Measurements from ENCODE around the gene COL28A1. TPM values are rescaled to one million over a fixed set of nuclear protein-coding genes. Genes with fewer than 3 reads are reported as not detected.

The COL28A1 gene
- polyA plus RNA-seq = 1 to 10 TPM in 1 of 3 donors, under 1 TPM in 2; 0.51 to 3.0 (median 0.79) TPM

DNA sequence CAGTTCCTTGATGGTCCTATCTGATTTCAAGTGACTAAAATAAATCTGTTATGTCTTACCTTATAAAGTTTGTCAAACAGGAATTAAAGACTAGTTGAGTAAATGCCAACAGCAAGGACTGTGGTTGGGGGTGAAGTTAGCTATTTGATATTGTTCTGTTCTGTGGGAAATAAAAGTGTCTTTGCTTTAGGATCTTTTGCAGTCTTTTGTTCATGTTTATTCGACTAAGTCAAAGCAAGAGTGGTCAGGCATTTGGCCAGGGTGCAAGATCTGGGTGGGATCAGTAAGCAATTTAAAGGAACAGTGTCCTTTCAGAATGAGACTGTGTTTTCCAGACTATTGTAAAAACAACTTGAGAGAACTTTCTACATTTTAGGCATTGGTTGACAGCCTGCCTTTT, at the start of gene COL28A1:
COL28A1 (minus strand) TSS at position 183 of the 400 bp plus-strand sequence. CDS start 2,998 bp downstream, outside the sequence.
- H3K27ac ChIP-seq (ENCODE audit: low read depth, low read length) = no peak within 1 kb of the TSS
- 9 to 41% (median 35%) methylated on average over 1 of the region's 1 CpG for WGBS, 3 donors

DNA sequence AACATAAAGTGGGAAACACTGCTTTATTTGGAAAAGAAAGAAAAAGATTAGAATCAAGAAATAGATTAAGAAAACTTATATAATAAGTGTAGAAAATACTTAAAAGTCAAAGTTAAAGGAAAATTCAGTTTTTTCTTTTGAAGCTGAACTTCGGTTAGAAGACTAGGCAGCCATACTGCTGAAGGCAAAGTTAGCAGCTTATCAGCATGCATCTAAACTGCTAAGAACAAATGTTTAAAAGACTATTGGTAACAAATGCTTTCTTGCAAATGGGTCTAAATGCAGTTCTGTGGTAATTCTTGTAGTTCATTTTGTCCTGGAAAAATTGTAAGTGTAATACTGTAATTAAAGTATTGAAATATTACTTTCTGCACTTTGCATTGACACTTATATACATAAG, 49.0 kb upstream of the COL28A1 start:
- H3K27ac ChIP-seq (ENCODE audit: low read depth, low read length) = no peak overlapping the region
- WGBS, 3 donors = 89 to 97% (median 97%) methylated on average over 1 of the region's 1 CpG

DNA sequence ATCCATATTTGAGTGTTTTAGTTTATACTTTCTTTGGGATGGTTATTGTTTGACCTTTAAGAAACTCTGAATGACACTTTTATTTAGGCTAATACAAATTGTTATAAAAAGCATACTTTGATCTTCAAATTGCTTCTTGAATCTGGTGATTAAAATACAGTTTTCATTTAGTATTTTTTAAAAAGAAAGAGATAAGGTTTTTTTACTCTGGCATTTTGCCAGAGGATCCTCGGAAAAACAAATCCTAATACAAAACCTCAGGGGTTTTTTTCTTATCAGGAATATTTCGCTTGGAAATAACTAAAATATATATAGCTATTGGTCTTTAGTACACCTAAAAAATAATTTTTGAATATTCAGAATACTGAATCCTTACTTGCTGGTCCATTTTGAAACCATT, 48.1 kb upstream of the COL28A1 start:
- no peak overlapping the region for H3K27ac ChIP-seq (ENCODE audit: low read depth, low read length)
- 35 to 75% (median 59%) methylated on average over 2 of the region's 2 CpGs for WGBS, 3 donors

DNA sequence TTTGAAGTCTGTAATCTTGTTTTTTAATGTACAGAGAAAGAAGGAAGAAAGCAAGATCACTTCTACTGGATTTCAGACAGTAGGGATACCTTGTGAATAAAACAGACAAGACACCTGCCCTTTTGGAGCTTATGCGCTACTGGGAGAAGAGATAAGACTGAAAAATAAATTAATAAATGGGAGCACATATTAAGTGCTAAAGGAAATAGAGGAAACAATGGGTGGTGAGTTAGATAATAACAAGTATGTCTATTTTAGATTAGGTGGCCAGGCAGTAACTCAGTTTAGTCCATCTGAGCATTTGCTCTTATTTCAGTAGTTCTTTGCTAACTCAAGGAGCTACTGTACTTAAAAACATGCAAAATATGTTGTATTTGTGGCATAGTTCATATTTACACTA, 46.9 kb upstream of the COL28A1 start:
- WGBS, 3 donors = 76 to 98% (median 93%) methylated on average over 1 of the region's 1 CpG
- H3K27ac ChIP-seq (ENCODE audit: low read depth, low read length) = no peak overlapping the region

DNA sequence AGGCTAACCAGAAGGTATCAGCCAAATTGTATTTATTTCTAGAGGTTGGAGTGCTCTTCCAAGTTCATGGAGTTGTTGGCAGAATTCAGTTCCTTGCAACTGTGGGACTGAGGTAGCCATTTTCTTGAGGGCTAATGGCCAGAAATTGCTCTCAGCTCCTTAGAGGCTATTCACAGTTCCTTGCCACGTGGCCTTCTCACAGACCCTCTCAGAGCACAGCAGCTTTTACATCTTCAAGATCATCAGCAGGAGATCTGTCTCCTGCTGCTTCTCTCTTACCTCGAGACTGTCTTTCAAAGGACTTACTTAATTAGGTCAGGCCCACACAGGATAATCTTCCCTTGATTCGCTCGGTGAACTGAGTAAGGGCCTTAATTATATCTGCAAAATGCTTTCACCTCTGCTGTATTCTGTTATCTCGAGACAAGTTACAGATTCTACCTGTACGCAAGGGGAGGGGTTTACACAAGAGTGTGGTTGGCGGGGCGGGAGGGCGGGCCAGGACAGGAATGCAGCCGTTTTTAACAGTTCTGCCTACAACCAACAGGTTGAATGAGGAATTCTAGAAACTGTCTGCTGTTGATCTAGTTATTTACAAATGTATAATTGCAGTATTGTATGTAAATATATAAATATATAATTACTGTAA, 46.0 kb upstream of the COL28A1 start:
- 77 to 91% (median 91%) methylated on average over 10 of the region's 10 CpGs for whole genome bisulfite sequencing, 3 donors
- no peak overlapping the region for H3K27ac ChIP-seq (ENCODE audit: low read depth, low read length)

DNA sequence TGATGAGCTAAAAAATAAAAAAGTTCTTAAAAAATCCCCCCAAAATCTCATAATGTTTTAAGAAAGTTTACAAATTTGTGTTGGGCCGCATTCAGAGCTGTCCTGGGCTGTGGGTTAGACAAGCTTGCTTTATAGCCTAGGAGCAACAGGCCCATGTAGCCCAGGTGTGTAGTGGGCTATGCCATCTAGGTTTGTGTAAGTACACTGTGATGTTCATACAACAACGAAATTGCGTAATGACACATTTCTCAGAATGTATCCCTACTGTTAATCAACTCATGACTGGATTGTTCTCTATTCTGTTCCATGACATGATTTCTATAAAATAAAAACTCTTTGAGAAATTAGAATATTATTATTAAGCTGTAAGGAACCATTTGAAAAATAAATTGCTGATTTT, 44.0 kb upstream of the COL28A1 start:
- H3K27ac ChIP-seq (ENCODE audit: low read depth, low read length) = no peak overlapping the region
- 95 to 98% (median 98%) methylated on average over 3 of the region's 3 CpGs for WGBS, 3 donors

DNA sequence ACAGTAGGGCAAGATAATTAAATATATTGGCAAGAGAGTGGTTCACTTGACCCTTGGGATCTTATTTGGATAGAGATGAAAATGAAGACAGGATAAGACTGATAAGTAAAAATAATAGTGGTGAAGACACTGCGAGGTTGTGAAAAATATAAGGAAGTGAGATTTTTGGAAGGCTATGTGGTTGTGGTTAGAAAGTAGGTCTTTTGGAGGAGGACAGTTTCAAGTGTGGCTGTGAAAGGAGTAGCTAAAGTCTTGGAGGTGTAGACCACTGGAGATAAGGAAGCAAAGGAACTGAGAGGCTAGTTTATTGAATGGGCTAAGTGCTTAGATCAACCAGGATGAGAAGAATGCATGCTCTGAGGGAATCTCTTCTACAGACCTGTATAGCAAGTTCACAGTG, 42.2 kb upstream of the COL28A1 start:
- H3K27ac ChIP-seq (ENCODE audit: low read depth, low read length) = no peak overlapping the region
- 35 to 95% (median 42%) methylated on average over 1 of the region's 1 CpG for WGBS, 3 donors

DNA sequence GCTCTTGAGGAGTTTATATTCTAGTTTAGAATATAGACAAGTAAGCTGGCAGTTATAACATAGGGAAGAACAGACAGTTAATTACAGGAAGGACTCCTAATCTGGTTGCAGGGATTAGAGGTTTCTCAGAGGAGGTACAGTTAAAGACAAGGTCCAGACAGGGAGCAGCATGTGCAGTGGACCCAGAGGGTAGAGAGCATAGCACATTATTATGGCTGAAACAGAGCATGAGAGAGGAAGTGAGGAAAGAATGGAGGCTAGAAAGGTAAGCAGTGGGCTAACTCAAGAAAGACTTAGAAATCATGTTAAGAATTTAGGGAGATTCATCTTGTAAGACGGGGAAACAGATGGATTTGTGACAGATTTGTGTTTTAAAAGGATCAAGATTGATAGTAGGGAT, 40.7 kb upstream of the COL28A1 start:
- no peak overlapping the region for H3K27ac ChIP-seq (ENCODE audit: low read depth, low read length)
- WGBS, 3 donors = 97% methylated on average over 1 of the region's 1 CpG

DNA sequence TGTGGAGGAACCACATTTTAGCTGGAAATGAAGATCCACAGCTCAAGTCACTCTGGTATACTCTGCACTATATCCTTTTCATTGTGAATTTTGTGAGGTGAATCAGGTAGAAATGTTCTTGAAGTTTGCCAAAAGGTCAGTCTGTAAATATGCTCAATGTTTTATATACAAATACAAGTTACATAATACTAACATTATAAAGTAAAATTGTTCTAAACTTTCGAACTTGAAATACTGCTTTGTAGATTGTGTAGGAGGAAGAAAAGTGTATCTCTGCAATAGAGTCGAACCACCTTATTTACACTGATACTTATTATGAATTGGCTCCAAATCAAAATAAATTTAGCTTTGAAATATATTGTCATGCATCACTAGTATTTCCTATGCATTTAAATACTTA, 38.0 kb upstream of the COL28A1 start:
- whole genome bisulfite sequencing, 3 donors = 53 to 98% (median 88%) methylated on average over 2 of the region's 2 CpGs
- H3K27ac ChIP-seq (ENCODE audit: low read depth, low read length) = no peak overlapping the region

DNA sequence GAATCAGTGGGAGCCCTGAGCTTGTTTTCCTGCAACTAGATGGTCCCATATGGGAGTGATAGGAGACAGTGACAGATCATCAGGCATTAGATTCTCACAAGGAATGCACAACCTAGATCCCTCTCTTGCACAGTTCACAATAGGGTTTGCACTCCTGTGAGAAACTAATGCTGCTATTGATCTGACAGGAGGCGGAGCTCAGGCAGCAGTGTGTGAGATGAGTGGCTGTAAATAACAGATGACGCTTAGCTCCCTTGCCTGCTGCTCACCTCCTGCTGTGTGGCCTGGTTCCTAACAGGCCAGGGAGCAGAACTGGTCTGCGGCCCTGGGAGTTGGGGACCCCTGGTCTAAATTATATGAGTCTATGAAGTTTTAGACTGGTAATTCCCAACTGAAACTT, 34.9 kb upstream of the COL28A1 start:
- WGBS, 3 donors = 59 to 99% (median 94%) methylated on average over 3 of the region's 3 CpGs
- H3K27ac ChIP-seq (ENCODE audit: low read depth, low read length) = no peak overlapping the region

DNA sequence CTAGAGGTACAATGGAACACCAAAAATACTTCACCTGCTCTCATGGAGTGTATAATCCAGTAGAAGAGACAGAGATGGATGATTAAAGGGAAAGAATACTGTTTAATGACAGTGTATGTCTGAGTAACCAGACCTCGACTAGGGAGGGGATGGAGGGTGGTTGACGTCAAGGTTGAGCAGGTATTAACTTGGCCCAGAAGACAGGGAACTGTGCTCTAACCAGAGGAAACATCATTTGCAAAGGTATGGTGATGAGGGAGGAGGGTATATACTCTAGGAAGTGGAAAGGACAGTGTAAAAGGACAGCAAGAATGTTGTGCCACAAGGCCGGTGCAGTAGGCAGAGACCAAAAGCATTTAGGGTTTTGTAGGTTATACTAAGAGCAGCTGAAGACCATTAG, 33.9 kb upstream of the COL28A1 start:
- WGBS, 3 donors = 57 to 94% (median 93%) methylated on average over 3 of the region's 3 CpGs

DNA sequence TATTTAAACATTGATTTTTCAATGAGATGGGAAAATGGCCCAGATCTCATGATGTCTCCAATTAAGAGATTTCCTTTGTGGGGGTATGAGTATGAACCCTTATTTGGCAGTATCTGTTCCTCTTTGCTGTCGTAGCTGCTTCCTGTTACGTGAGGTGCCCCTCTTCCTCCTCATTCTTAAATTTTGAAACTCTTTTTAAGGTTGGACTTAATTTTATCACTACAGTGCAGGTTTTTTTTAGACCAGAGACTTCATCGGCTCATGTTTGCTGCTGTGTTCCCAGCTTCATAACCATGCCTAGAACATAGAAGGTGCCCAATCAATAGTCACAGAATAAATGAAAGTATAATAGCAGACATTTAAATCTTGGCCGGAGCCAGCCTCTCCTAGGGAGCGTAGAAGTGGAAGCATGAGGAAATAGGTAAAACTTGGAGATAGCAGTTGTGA, 33.4 kb upstream of the COL28A1 start:
- no peak overlapping the region for H3K27ac ChIP-seq (ENCODE audit: low read depth, low read length)
- WGBS, 3 donors = 37 to 44% (median 42%) methylated on average over 5 of the region's 5 CpGs

More for the DNA sequence above, 33.9 kb upstream of the COL28A1 start:
- H3K27ac ChIP-seq (ENCODE audit: low read depth, low read length) = no peak overlapping the region

DNA sequence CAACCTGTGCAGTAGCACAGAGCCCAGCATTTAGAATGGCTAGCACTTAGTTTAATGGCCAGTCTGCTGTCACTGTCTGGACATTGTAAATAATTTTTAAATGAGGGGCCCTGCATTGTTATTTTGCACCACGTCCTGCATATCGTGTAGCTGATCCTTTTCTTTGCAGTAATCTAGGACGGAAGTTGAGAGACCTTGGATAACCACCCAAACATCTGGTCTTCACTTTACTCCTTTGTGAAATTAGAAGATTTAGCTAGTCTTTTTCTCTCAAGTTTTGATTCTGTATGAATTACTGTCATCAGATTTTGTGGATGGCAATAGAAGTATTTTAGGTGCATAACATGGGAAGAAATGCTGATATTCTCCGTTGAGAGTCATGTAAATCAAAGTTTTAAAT, 32.9 kb upstream of the COL28A1 start:
- H3K27ac ChIP-seq (ENCODE audit: low read depth, low read length) = no peak overlapping the region
- WGBS, 3 donors = 38 to 88% (median 84%) methylated on average over 4 of the region's 4 CpGs

DNA sequence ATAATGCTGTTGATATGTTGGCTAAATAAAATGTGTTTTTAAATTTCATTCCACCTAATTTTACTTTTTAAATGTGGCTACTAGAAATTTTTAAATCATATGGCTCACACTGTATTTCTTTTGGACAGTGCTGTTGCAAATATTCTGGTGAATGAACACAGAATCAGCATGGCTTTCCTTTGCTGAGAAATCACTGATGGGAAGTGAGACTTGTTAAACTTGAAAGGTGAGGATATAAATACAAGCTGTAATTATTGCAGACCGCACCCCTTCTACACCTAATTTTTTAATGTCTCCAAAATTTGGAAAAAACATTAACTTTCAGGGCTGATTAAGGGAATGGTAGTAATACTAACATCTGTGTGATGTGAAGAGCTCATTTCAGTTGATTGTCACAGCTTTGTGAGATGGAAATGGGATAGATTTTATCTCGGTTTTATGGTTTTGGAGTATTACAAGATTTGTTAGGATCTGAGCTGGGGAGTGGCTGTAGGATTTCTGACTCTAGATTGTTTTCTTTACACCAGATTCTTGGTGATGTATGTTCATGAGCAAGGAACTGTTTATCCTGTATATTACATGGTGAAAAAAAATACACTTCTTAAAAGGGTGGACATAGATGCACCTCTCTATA, 32.3 kb upstream of the COL28A1 start:
- 22 to 74% (median 74%) methylated on average over 2 of the region's 2 CpGs for WGBS, 3 donors
- no peak overlapping the region for H3K27ac ChIP-seq (ENCODE audit: low read depth, low read length)

DNA sequence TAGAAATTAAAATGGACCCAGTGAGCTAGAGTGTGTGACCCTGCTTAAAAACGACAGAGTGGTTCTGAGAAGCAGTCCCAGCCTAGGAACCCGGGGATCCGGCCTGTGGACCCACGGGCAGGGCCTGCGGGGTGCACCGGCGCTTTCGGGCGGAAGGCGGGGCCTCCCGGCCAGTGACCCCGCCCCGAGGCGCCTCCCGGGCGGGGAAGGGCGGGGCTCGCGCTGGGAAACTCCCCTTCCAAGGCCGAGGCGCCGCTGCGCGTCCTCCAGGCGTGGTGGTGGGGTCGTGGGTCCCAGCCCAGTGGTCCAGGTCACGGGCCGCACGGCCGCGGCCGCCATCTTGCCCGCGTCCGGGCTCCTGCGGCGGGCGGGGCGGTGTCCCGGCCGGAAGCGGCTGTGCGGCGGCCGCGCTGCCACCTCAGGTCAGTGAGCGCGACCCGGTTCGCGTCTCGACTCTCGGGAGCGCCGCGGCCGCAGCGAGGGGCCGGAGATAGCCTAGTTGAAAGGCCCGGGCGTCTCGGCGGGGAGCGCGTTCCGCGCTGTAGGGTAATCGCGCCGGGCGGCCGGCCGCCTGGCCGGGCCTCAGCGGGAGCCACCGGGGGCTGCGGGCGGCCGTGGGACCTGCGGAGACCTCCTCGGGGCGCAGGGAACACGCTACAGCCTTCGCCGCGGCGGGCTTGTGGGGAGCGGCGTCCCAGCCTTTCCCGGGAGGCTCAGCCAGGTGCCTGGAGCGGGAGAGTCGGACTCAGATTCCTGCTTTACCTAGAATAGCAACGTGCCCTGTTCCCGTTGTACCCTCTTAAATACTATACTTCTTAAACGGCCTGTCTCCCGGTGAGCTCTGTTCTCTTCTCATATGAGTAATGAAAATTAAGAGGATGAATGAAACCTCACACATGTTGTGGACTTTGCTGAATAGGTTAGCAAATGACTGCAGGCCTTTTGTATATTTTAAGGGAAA, 31.3 kb upstream of the COL28A1 start, which contains the start of gene MIOS:
MIOS (plus strand) TSS at position 234 of the 961 bp plus-strand sequence. CDS start 5,592 bp downstream, outside the sequence.
- WGBS, 3 donors = 0 to 1% (median 0%) methylated on average over 86 to 96 of the region's 96 CpGs
- H3K27ac ChIP-seq (ENCODE audit: low read depth, low read length) = peak within 1 kb of the TSS; percentile 65

DNA sequence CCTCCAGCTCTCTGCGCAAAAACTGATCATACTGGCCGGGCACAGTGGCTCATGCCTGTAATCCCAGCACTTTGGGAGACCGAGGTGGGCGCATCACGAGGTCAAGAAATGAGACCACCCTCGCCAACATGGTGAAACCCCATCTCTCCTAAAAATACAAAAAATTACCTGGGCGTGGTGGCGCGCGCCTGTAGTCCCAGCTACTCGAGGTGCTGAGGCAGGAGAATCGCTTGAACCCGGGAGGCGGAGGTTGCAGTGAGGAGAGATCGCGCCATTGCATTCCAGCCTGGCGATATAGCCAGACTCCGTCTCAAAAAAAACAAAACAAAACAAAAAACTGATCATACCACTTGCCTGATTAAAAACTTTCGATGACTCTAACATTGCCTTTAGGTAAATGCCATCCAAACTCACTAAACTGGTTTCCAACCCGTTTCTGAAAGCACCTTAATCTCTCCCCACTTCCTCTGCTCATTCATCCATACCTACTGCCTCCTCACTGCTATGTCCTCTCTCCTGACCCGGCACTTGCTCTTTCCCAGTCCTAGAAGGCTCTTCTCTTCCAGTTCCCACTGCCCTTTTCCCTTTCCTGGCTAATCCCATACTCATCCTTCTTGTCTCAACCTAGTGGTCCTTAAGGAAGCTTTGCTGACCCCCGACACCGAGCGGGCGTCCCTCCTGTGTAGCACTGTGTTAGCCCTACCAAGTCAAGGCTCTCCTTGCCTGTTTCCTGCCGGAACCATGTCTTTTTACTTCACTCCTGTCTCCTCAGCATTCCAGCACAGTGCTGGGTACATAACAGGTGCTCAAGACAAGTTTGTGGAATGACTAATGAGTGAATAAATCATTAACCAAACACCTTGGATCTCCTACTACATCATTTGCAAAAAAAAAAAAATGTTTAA, 30.3 kb upstream of the COL28A1 start:
- no peak overlapping the region for H3K27ac ChIP-seq (ENCODE audit: low read depth, low read length)
- WGBS, 3 donors = 28 to 93% (median 87%) methylated on average over 26 of the region's 26 CpGs

DNA sequence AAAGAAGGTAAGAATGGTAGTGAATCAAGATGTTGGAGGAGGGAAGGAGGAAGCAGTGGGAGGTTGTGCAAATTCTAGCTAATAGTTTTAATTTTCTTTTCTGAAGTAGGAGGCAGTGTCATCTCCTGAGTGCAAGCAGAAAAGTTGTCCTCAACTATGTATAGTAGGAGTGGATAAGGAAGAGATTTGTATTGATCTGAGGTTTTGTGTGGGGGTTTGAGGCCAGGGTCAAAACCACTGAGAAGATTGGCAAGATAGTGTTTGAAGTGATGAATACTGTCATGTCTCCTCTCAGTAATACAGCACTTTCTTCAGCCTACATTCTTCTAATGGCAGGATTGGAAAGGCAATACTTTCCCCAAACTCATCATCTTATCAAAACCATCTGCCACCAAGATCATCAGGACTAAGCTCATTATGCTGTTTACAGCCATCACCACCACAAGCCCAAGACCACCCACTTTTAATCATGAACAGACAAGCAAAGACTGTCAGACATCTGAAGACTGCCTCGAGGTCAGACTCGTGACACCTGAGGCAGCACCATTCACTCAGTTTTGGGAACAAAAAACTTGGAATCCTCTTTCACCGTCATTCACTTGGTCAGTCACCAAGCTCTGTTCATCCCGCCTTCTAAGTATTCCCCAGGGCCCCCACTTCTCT, 29.5 kb upstream of the COL28A1 start:
- no peak overlapping the region for H3K27ac ChIP-seq (ENCODE audit: low read depth, low read length)
- 39 to 97% (median 95%) methylated on average over 4 of the region's 4 CpGs for WGBS, 3 donors
